ENCODE measurements around the gene ORC1. TPM values are rescaled to one million over a fixed set of nuclear protein-coding genes. Genes with fewer than 3 reads are reported as not detected.

Gene ORC1
- total and polyA plus RNA-seq, 4 donors, result 0.28 to 0.96 (median 0.48) TPM

GRCh38 chr1:52323731-52324130, 80.5 kb downstream of the ORC1 start:
- intact Hi-C loops (cut with DNase I), result no loop called here
- H3K4me1 ChIP-seq (ENCODE audit: control insufficient read depth in 1 of 2, insufficient read depth in 2 of 2, low read length in 2 of 2), result no peaks in the 10 kb centered on the region
- no peak overlapping the region for H3K4me3 ChIP-seq (ENCODE audit: low read length in 2 of 2)
- no peaks in the 10 kb centered on the region for H3K9me3 ChIP-seq (ENCODE audit: control insufficient read depth, low read length)
- H3K36me3 ChIP-seq (ENCODE audit: control insufficient read depth in 1 of 2, insufficient read depth in 2 of 2, low read length in 1 of 2), result no peaks in the 10 kb centered on the region
- no peak for ATAC-seq (ENCODE audit: low FRiP score)
- no peaks in the 10 kb centered on the region for H3K27me3 ChIP-seq (ENCODE audit: control insufficient read depth in 1 of 2, insufficient read depth in 2 of 2, low read length in 1 of 2)
- no peak for DNase-seq
- H3K27ac ChIP-seq (ENCODE audit: low read depth in 1 of 2, low read length in 2 of 2), result no peak overlapping the region
- 92 to 96% methylated on average over 8 of the region's 8 CpGs for WGBS, 2 donors

Other genes with a start within 250 kb of the ORC1 start
- 10 to 100 TPM; 31.3 to 36.0 TPM for gene CC2D1B, start 38.2 kb downstream of the ORC1 start, total RNA-seq
- gene CC2D1B, start 38.2 kb downstream of the ORC1 start, polyA plus RNA-seq, result 10 to 100 TPM in 1 of 2 donors, 1 to 10 TPM in 1; 7.6 to 18.8 TPM
- gene PRPF38A, start 179 bp upstream of the ORC1 start, total RNA-seq, result 10 to 100 TPM; 34.7 to 36.2 TPM
- 10 to 100 TPM; 15.2 to 20.7 TPM for gene PRPF38A, start 179 bp upstream of the ORC1 start, polyA plus RNA-seq
- 10 to 100 TPM; 49.2 to 71.5 TPM for gene TUT4, start 148.7 kb upstream of the ORC1 start, total RNA-seq
- 10 to 100 TPM in 1 of 2 donors, 1 to 10 TPM in 1; 6.3 to 21.4 TPM for gene TUT4, start 148.7 kb upstream of the ORC1 start, polyA plus RNA-seq
- gene GPX7, start 197.9 kb upstream of the ORC1 start, total RNA-seq, result 10 to 100 TPM in 1 of 2 donors, 1 to 10 TPM in 1; 9.7 to 21.0 TPM
- 10 to 100 TPM; 11.1 to 21.4 TPM for gene GPX7, start 197.9 kb upstream of the ORC1 start, polyA plus RNA-seq
- under 1 TPM; 0.88 to 0.96 TPM for gene SHISAL2A, start 228.7 kb upstream of the ORC1 start, total RNA-seq
- gene SHISAL2A, start 228.7 kb upstream of the ORC1 start, polyA plus RNA-seq, result under 1 TPM in 1 of 2 donors, not detected in 1; 0.23 TPM